Stimulated activated naive CD8-positive, alpha-beta T cell treated with anti-CD3 and anti-CD28 coated beads, Interleukin-15, amount 100 ng/mL, for 72 hours (primary cell): Measurements from ENCODE around the gene NADK.
"Not testable (repeated sequence)": the region's sequence is repeated elsewhere in the genome, so short reads cannot be mapped to it uniquely, and the experiment has no call there.

Experiments used
- ATAC-seq: fragments of 150-1000 bp; cut with Tn5 transposase; 2 replicates; pipeline ENCODE4 v1.10.0; 2021; ENCODE audit warnings: mild to moderate bottlenecking, moderate library complexity
- DNase-seq, 2 donors: peaks; one replicate each; pipeline ENCODE4 v3.0.0; 2021 to 2022
- H3K27ac Mint-ChIP-seq, 2 donors: one replicate each; pipeline ENCODE4 v1.8.0; 2022; ENCODE audit warnings: mild to moderate bottlenecking in 2 of 2, mixed read lengths in 2 of 2, moderate library complexity in 2 of 2
- H3K27me3 Mint-ChIP-seq: one replicate; pipeline ENCODE4 v1.8.0; 2022; ENCODE audit warnings: mixed read lengths
- H3K4me1 Mint-ChIP-seq: one replicate; pipeline ENCODE4 v1.8.0; 2022; ENCODE audit warnings: mild to moderate bottlenecking, mixed read lengths
- H3K4me3 Mint-ChIP-seq, 2 donors: one replicate each; pipeline ENCODE4 v1.8.0; 2022; ENCODE audit warnings: mild to moderate bottlenecking in 2 of 2, mixed read lengths in 2 of 2, moderate library complexity in 1 of 2
- H3K9me3 Mint-ChIP-seq, 2 donors: one replicate each; pipeline ENCODE4 v1.8.0; 2022; ENCODE audit warnings: mixed read lengths in 2 of 2

NADK gene

GRCh38 chr1:1724035-1724864 is 54.0 kb downstream of the NADK start, which contains the start of gene CDK11A:
TSS of gene CDK11A (minus strand) at chr1:1724357. CDS start at chr1:1722818, 1,539 bp downstream.
- Mint-ChIP-seq H3K27ac (peak within 1 kb of the TSS; percentile 96 to 97), H3K4me3 (peak within 1 kb of the TSS; percentile 87 to 94)
- not testable (repeated sequence) for H3K4me1 Mint-ChIP-seq, H3K9me3 Mint-ChIP-seq, H3K27me3 Mint-ChIP-seq
- peak; percentile 89 to 99 for DNase-seq
- peak; percentile 98 for ATAC-seq

GRCh38 chr1:1721201-1721600 is 57.1 kb downstream of the NADK start:
- no peaks in the 10 kb centered on the region for H3K27me3 Mint-ChIP-seq
- ATAC-seq (no peak), DNase-seq (no peak)
- H3K4me3 Mint-ChIP-seq = no peak overlapping the region
- no peaks in the 10 kb centered on the region for H3K9me3 Mint-ChIP-seq
- no peaks in the 10 kb centered on the region for H3K4me1 Mint-ChIP-seq
- H3K27ac Mint-ChIP-seq = no peak overlapping the region

GRCh38 chr1:1715109-1715883 is 63.0 kb downstream of the NADK start:
- H3K9me3 Mint-ChIP-seq, H3K27me3 Mint-ChIP-seq, H3K4me3 Mint-ChIP-seq, DNase-seq, H3K4me1 Mint-ChIP-seq, ATAC-seq: not testable (repeated sequence)
- H3K27ac Mint-ChIP-seq = peak overlapping the region in 1 of 2 donors; percentile 92

GRCh38 chr1:1707897-1708296 is 70.4 kb downstream of the NADK start:
- not testable (repeated sequence) for H3K4me3 Mint-ChIP-seq, H3K4me1 Mint-ChIP-seq, H3K27me3 Mint-ChIP-seq, DNase-seq, ATAC-seq, H3K9me3 Mint-ChIP-seq, H3K27ac Mint-ChIP-seq

- not testable (repeated sequence) for ATAC-seq, H3K9me3 Mint-ChIP-seq, H3K4me1 Mint-ChIP-seq
Observed at GRCh38 chr1:1707241-1707640, 71.0 kb downstream of the NADK start.

GRCh38 chr1:1705623-1706022 is 72.6 kb downstream of the NADK start:
- not testable (repeated sequence) for H3K27me3 Mint-ChIP-seq, DNase-seq

More at GRCh38 chr1:1707241-1707640, 71.0 kb downstream of the NADK start:
- not testable (repeated sequence) for H3K4me3 Mint-ChIP-seq, H3K27me3 Mint-ChIP-seq, DNase-seq, H3K27ac Mint-ChIP-seq

GRCh38 chr1:1704284-1704957 is 73.8 kb downstream of the NADK start:
- not testable (repeated sequence) for H3K9me3 Mint-ChIP-seq, H3K4me3 Mint-ChIP-seq, H3K27ac Mint-ChIP-seq, H3K4me1 Mint-ChIP-seq, H3K27me3 Mint-ChIP-seq, ATAC-seq, DNase-seq

More at GRCh38 chr1:1705623-1706022, 72.6 kb downstream of the NADK start:
- ATAC-seq, H3K9me3 Mint-ChIP-seq, H3K4me3 Mint-ChIP-seq, H3K27ac Mint-ChIP-seq, H3K4me1 Mint-ChIP-seq: not testable (repeated sequence)

GRCh38 chr1:1703796-1704195 is 74.5 kb downstream of the NADK start:
- Mint-ChIP-seq H3K9me3 (no peaks in the 10 kb centered on the region), H3K4me3 (no peak overlapping the region), H3K27ac (no peak overlapping the region), H3K4me1 (no peaks in the 10 kb centered on the region), H3K27me3 (no peaks in the 10 kb centered on the region)
- ATAC-seq (no peak), DNase-seq (no peak)

- not testable (repeated sequence) for H3K4me3 Mint-ChIP-seq, H3K9me3 Mint-ChIP-seq, DNase-seq, H3K4me1 Mint-ChIP-seq, H3K27ac Mint-ChIP-seq, ATAC-seq, H3K27me3 Mint-ChIP-seq
Observed at GRCh38 chr1:1702506-1702905, 75.8 kb downstream of the NADK start.
